Cardiac fibroblast (primary cell): ENCODE results near the gene FADS2.
A peak's percentile ranks its signal among the peaks of the same experiment; 100 is the strongest.

ENCODE experiments used
- DNase-seq, 2 donors: peaks; one replicate each; pipeline versions ENCODE4 v3.0.0 to v3.0.0-alpha.2; 2010; ENCODE audit warnings: low read depth in 2 of 2
- H3K4me3 ChIP-seq, 2 donors: replicated peaks in 1 of 2; 1 replicate in 1 of 2; 2 replicates in 1 of 2; pipeline ENCODE4 v1.5.1; 2011; ENCODE audit warnings: low read depth in 2 of 2, low read length in 2 of 2, mild to moderate bottlenecking in 2 of 2, moderate library complexity in 1 of 2
- TF ChIP-seq, protein P1 (sequence below): IDR thresholded peaks from one replicate; pipeline ENCODE4 v1.5.1; 2011; ENCODE audit warnings: low read depth, mild to moderate bottlenecking, low read length, inconsistent platforms

The FADS2 gene

DNA sequence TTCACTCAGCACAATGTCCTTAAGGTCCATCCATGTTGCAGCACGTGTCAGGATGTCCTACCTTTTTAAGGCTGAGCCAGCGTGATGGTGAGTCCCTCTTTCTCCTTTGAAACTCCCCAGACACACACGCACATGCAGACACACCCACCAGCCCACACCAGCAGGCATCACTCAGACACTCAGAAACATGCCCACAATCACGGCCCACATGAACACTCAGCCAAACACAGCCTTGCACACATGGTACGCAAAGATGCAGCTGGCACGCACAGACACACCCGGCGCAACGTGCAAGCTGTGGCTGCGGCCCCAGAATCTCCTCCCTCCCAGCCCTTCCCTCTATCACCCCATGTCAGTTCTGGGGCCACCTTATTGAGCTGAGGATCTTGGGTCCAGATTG lies 55.2 kb downstream of the FADS2 start:
- H3K4me3 ChIP-seq: no peak overlapping the region
- TF ChIP-seq, protein P1, sequence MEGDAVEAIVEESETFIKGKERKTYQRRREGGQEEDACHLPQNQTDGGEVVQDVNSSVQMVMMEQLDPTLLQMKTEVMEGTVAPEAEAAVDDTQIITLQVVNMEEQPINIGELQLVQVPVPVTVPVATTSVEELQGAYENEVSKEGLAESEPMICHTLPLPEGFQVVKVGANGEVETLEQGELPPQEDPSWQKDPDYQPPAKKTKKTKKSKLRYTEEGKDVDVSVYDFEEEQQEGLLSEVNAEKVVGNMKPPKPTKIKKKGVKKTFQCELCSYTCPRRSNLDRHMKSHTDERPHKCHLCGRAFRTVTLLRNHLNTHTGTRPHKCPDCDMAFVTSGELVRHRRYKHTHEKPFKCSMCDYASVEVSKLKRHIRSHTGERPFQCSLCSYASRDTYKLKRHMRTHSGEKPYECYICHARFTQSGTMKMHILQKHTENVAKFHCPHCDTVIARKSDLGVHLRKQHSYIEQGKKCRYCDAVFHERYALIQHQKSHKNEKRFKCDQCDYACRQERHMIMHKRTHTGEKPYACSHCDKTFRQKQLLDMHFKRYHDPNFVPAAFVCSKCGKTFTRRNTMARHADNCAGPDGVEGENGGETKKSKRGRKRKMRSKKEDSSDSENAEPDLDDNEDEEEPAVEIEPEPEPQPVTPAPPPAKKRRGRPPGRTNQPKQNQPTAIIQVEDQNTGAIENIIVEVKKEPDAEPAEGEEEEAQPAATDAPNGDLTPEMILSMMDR: no peak
- no peak for DNase-seq

DNA sequence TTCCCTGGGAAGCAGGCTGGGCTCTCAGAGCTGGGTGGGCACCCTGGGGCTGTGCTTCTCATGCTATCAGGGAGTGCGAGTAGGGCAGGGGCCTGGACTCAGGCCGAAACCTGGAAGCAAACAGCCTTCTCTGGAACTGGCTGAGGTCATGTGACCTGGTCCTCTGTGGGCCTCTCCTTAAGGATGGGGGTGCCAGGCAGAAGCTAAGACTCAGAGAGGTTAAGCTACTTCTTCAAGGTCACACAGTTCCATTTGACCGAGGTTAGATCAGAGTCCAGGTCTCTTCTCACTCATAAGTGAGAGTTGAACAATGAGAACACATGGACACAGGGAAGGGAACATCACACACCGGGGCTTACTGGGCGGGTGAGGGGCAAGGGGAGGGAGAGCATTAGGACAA lies 55.8 kb downstream of the FADS2 start:
- no peak overlapping the region for H3K4me3 ChIP-seq
- no peak for DNase-seq
- TF ChIP-seq, protein P1: no peak

DNA sequence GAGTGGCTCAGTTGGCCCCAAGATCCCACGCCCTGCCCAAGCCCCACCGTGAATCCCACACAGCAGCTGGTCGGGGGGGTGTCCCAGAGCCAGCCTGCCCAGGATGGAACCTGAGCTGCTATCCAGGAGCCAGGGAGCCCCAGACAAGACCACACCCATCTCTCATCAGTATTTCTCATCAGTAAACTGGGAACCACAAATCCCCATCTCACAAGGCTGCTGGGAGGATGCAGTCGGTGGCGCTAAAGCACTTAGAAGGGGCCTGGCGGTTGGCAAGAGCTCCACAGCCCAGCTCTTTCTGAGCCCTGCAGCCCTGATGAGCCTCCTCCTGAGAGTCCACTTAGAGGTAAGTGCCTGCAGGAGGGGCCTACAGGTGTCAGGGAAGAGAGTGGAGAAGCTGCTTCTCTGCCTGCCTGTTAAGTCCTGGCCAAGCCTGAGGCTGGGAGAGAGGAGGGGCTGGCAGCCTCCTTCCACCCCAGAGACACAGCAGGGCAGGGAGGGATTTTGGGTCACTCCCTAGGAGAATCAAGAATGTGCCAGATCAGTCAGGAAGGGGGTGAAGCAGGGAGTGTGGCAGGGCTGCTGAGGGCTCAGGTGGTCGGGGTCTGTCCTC lies 57.2 kb downstream of the FADS2 start:
- TF ChIP-seq, protein P1: no peak
- no peak for DNase-seq
- H3K4me3 ChIP-seq: no peak overlapping the region

DNA sequence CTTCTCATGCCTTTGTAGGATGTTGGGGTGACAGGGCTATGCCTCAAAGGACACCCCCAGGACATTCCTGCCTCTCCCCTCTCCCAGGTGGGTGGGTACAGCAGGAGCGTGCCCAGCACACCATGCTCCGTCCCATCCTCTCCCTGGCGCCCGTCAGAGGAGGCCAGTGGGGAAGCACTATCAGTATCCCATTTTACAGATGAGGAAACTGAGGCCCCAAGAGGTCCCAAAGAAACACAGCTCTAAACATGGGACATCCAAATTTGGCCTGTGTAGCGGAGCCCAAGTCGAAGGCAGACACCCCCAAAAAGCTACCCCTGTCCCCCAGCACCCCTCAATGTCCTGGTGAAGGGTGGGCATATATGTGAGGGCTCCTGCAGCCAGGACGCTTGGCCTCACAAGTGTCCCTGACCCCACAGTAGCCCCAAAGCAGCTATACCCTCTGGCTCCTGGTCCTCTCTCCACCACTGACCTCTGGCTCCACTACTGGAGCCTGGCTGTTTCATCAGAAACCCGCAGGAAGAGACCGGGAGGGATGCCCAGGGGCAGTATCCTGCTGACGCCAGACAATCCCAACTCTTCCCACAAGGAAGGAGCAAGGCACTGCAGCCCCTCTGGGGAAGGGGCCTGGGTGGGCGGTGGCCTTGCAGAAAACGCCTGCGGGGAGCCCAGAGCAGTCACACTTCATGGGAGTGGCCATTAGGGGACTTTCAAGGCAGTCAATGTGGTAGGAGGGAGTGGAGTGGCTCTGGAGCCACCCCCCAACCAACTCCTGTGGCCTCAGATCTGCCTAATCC lies 57.9 kb downstream of the FADS2 start:
- TF ChIP-seq, protein P1: no peak
- no peak for DNase-seq
- H3K4me3 ChIP-seq: no peak overlapping the region

DNA sequence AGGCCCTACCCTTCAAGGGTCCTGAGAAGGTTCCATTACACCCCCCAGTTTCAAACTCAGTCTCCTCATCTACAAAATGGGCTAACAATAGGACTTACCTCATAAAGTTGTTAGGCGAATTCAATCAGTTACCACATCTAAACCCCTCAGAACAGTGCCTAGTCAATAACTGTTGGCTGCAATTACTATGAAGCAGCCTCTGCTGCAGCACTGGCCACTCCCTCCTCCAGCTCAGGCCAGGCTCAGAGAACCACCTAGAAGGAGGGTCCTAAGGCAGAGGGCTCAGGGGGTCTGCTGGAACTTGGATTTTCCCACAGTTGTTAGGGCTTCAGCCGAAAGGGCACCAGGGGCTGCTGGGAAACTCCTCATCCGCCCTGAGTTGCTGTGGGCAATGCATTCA lies 58.5 kb downstream of the FADS2 start:
- H3K4me3 ChIP-seq: no peak overlapping the region
- DNase-seq: no peak
- TF ChIP-seq, protein P1: no peak

DNA sequence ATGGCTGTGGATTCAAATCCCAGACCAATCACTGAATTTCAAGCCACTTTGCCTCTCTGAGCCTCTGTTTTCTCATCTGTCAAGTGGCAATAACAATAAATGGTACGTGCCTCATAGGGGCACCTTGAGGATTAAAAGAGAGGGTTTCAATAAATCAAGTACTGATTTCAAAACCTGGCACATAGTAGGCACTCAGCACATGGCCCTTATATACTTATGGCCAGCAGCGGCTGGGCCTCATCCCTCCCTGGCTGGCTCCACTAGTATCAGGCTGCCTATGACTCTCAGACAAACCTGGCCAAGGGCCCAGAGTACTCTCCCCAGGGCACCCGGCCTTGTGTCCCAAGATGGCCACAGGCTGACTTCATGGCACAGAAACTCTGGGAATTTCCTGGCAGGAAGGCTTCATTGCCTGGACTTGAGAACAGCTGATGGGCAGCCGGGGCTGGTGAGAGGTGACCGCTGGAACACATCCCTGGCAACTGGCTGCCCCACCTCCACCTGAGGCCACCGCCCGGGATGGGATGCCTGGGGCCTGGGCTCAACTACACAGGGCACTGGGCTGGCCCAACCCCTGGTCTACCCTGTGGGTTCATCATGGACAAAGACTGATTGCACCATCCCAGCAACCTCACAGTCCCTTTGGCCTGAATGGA lies 59.9 kb downstream of the FADS2 start:
- peak overlapping the region in 1 of 2 donors; percentile 21 for H3K4me3 ChIP-seq
- peak; percentile 95 to 97 for DNase-seq
- TF ChIP-seq, protein P1: no peak
